Measurements from ENCODE around the gene TBXAS1.

TBXAS1 gene

DNA sequence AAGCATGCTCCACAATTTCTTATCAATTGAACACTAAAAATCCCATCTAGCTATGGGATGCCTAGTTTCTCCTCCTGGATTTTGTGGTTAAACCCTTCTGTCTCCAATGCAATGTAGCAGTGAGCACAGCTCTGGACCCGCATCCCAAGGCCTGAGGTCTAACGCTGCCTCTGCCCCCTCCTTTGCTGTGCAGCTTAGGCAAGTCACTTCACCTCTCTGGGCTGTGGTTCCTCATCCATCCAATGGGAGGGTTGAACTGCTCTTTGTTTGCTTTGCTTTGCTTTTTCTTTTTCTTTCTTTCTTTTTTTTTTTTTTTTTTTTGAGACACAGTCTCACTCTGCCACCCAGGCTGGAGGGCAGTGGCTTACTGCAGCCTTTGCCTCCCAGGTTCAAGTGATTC is 164.5 kb downstream of the TBXAS1 start:
- no peak overlapping the region for H3K4me3 ChIP-seq (ENCODE audit: low read depth, low read length)
- TF ChIP-seq, protein P1, sequence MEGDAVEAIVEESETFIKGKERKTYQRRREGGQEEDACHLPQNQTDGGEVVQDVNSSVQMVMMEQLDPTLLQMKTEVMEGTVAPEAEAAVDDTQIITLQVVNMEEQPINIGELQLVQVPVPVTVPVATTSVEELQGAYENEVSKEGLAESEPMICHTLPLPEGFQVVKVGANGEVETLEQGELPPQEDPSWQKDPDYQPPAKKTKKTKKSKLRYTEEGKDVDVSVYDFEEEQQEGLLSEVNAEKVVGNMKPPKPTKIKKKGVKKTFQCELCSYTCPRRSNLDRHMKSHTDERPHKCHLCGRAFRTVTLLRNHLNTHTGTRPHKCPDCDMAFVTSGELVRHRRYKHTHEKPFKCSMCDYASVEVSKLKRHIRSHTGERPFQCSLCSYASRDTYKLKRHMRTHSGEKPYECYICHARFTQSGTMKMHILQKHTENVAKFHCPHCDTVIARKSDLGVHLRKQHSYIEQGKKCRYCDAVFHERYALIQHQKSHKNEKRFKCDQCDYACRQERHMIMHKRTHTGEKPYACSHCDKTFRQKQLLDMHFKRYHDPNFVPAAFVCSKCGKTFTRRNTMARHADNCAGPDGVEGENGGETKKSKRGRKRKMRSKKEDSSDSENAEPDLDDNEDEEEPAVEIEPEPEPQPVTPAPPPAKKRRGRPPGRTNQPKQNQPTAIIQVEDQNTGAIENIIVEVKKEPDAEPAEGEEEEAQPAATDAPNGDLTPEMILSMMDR (IDR thresholded peaks at IDR 0.05; ENCODE audit: low read depth, low read length), result no peak

DNA sequence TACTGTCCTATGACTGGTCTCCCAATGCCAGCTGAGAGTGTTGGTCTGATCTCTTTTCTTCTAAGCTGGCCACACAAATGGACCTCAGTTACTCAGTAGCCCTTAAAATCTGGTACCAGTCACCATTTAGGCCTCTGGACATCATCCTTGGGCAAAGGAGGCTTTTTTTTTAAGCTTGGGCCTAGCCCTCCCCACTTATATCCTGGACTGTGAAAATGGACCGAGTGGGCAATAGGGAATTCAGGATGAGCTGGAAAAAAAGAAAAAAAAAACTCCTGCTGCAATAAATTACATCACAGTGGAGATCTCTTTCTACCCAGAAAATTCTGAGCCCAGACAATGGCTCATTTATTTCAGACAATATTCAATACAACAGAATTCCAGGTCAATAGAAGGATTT is 165.3 kb downstream of the TBXAS1 start:
- TF ChIP-seq, protein P1 (IDR thresholded peaks at IDR 0.05; ENCODE audit: low read depth, low read length), result no peak
- no peak overlapping the region for H3K4me3 ChIP-seq (ENCODE audit: low read depth, low read length)

DNA sequence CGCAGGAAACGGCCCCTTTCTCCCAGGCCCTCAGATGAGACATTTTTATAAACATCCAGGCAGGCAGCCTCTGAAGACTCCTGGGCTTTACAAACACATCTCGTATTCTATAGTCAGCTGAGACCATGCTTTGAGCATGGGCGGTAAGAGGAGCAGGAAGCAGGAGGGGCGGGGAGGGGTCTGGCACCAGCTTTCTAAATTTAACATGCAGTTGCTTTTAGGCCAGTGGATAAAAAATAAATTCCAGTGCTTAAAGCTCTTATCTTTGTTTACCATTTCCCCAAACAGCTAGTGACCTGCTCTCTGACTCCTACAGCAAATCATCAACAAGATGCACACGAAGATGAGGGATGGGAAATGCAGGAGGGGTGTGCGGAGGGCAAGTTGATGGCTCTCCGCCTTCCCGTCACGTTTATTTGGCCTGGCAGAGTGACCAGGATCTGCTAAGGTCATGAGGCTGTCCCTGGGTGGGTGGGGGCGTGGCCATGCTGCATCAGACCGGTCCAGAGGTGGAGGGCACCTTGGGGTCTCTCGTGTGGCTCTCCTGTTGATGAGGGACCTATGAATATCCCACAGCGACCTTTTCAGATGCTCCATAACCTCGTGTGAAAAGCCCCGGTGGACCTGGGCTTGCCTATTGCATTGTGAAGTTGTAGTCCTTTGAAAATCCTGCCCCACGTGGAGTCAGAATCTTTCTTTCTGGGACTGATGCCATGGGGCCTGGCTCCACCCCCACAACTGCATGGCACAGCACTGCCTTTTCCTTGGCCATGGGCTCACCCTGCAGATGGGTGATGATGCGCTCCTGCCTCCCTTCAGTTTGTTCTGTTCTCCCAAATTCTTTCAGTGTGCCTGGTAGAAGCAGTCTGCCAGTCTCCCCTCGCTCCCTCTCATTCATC is 166.2 kb downstream of the TBXAS1 start:
- TF ChIP-seq, protein P1 (IDR thresholded peaks at IDR 0.05; ENCODE audit: low read depth, low read length), result no peak
- no peak overlapping the region for H3K4me3 ChIP-seq (ENCODE audit: low read depth, low read length)

DNA sequence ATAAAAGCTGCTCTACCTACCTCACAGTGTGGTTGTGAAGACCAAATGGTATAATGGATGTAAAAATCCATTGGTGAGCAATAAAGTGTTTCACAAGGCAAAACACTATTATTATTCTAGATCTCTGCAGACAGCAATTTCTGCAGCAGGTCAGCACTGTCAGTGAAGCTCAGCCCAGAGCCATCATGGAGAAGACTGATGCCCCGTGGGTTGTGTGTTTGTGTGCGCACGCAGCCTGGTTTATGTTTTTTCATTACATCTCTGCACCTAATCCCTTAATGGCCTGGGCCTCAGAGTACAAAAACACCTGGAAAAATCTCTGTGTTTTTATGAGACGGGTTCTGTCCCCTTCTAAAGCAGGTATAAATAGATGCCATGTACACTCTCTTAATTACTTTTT is 169.5 kb downstream of the TBXAS1 start:
- TF ChIP-seq, protein P1 (IDR thresholded peaks at IDR 0.05; ENCODE audit: low read depth, low read length), result no peak
- H3K4me3 ChIP-seq (ENCODE audit: low read depth, low read length), result no peak overlapping the region

DNA sequence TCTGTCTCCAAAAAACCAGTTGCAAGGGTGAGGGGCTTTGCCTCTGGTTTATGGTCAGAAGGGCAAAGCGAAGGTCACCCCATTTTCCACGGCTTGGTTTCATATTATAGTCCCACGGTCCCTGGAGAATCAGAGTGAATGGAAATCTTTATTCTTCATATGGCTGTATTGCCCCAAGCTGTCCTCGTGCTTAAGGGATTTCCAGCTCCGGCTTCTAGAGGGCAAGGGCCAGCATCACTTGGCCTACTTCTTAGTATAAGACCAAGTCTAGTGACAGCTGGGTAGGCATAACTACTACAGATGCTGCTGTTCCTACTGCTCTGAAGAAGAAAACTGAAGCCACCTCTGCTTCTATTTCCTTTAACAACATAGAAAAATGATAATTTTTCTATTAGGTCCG is 170.5 kb downstream of the TBXAS1 start:
- H3K4me3 ChIP-seq (ENCODE audit: low read depth, low read length), result no peak overlapping the region
- TF ChIP-seq, protein P1 (IDR thresholded peaks at IDR 0.05; ENCODE audit: low read depth, low read length), result no peak

DNA sequence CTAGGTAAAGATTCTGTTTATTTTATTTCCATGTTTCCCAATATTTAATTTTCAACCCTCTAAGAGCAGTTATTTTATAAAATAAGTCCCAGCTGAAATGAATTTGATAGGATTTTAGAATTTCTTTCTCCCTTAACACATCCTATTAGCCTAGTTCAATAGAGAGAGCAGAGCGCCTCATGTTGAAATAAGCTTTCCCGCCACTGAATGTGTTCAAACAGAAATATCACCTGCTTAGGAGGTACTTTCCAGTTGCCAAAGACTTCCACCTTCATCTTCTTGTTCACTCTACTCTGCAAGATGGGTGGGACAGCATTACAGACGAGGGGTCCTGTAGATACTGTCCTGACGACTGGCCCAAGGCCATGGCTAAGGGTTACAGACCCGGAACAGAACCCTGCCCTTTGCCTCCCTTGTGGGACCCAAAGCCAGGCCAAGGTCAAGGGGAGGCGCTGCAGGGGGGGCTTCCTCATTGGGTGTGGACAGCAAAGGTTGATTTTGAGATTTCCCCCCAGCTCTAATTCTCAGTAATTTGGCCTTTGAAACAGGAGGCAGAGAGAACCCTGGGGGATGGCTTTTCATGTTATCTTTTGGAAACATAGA is 171.7 kb downstream of the TBXAS1 start:
- no peak overlapping the region for H3K4me3 ChIP-seq (ENCODE audit: low read depth, low read length)
- TF ChIP-seq, protein P1 (IDR thresholded peaks at IDR 0.05; ENCODE audit: low read depth, low read length), result no peak

DNA sequence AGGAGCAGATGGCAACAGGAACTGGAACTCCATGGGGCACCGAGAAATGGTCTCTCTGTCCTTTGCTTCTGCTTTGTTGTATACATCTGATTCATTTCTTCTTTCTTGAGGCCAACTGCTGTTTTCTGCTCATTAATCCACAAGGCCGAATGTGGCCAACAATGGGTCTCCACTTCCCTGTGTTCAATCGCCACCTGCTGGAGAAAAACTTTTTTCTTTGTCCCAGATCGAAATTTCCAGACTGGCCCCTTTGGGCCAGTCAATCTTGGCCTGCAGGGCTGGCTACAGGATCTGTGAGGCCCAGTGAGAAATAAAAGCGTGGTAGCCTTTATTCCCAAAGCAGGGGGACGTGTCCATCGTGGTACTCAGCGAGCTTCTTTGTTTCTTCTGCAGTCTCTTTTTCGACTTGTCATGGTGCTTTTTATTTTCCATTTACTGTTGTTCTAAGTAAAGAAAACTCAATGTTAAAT is 174.9 kb downstream of the TBXAS1 start:
- TF ChIP-seq, protein P1 (IDR thresholded peaks at IDR 0.05; ENCODE audit: low read depth, low read length), result peak; percentile 41; the same call in 1 of the 2 replicates
- no peak overlapping the region for H3K4me3 ChIP-seq (ENCODE audit: low read depth, low read length)

Measured in WI38 (cell line).